Osteocyte (in vitro differentiated cells): Measurements from ENCODE around the gene CCT7. TPM values are rescaled to one million over a fixed set of nuclear protein-coding genes. Genes with fewer than 3 reads are reported as not detected.
A peak's percentile ranks its signal among the peaks of the same experiment; 100 is the strongest.

Experiments
- DNase-seq: peaks from one replicate; pipeline ENCODE4 v3.0.0; 2021; ENCODE audit warnings: mixed read lengths; ENCODE audit not compliant: unreplicated experiment; ENCODE audit errors: extremely low spot score
- H3K27ac Mint-ChIP-seq: one replicate; pipeline ENCODE4 v1.8.0; 2021; ENCODE audit warnings: mild to moderate bottlenecking, mixed read lengths; ENCODE audit not compliant: unreplicated experiment
- H3K27me3 Mint-ChIP-seq: one replicate; pipeline ENCODE4 v1.8.0; 2021; ENCODE audit warnings: mixed read lengths; ENCODE audit not compliant: unreplicated experiment
- H3K36me3 Mint-ChIP-seq: one replicate; pipeline ENCODE4 v1.8.0; 2021; ENCODE audit warnings: mixed read lengths; ENCODE audit not compliant: unreplicated experiment
- H3K4me1 Mint-ChIP-seq: one replicate; pipeline ENCODE4 v1.8.0; 2021; ENCODE audit warnings: mixed read lengths; ENCODE audit not compliant: unreplicated experiment
- H3K4me3 Mint-ChIP-seq: one replicate; pipeline ENCODE4 v1.8.0; 2021; ENCODE audit warnings: mild to moderate bottlenecking, moderate library complexity, mixed read lengths; ENCODE audit not compliant: unreplicated experiment
- H3K9me3 Mint-ChIP-seq: one replicate; pipeline ENCODE4 v1.8.0; 2021; ENCODE audit warnings: mixed read lengths; ENCODE audit not compliant: unreplicated experiment
- CTCF ChIP-seq: fragments of 200-600 bp; sonication (generic); IDR thresholded peaks from 2 replicates; pipeline ENCODE4 v1.5.0; 2021; ENCODE audit warnings: antibody characterized with exemption, mild to moderate bottlenecking, moderate library complexity
- total RNA-seq: library from RNA; stranded (reverse); gene quantifications from 2 replicates; pipeline ENCODE4 v1.2.1, GENCODE V29; 2021

CCT7 gene
- total RNA-seq, 1 donor from 2014 or later, result 216 TPM

GRCh38 chr2:73292316-73292905 is 58.3 kb downstream of the CCT7 start:
- Mint-ChIP-seq H3K4me3 (no peak overlapping the region), H3K4me1 (peaks cover 10% of the 10 kb centered on the region), H3K27me3 (peaks cover 87% of the 10 kb centered on the region)

GRCh38 chr2:73292906-73293533 is 58.9 kb downstream of the CCT7 start:
- Mint-ChIP-seq H3K9me3 (no peaks in the 10 kb centered on the region), H3K36me3 (no peaks in the 10 kb centered on the region), H3K4me3 (peak overlapping the region; percentile 29), H3K27ac (no peak overlapping the region), H3K27me3 (peaks cover 89% of the 10 kb centered on the region), H3K4me1 (peaks cover 10% of the 10 kb centered on the region)
- no peak for DNase-seq
- no peak for TF ChIP-seq CTCF

More at GRCh38 chr2:73292316-73292905, 58.3 kb downstream of the CCT7 start:
- Mint-ChIP-seq H3K36me3 (no peaks in the 10 kb centered on the region), H3K9me3 (no peaks in the 10 kb centered on the region), H3K27ac (no peak overlapping the region)
- TF ChIP-seq CTCF, result no peak
- DNase-seq, result no peak

GRCh38 chr2:73293534-73294171 is 59.5 kb downstream of the CCT7 start, which contains the start of gene EGR4:
Gene EGR4, minus strand, starts transcription at chr2:73293548. Its CDS starts 231 bp downstream, at chr2:73293317.
- Mint-ChIP-seq H3K4me3 (peak within 1 kb of the TSS; percentile 51), H3K9me3 (no peaks in the 10 kb centered on the region), H3K36me3 (no peaks in the 10 kb centered on the region), H3K27me3 (peaks cover 87% of the 10 kb centered on the region), H3K27ac (no peak within 1 kb of the TSS), H3K4me1 (peaks cover 10% of the 10 kb centered on the region)
- DNase-seq, result no peak
- TF ChIP-seq CTCF, result no peak

GRCh38 chr2:73294239-73294638 is 60.1 kb downstream of the CCT7 start:
- Mint-ChIP-seq H3K27me3 (peaks cover 84% of the 10 kb centered on the region), H3K36me3 (no peaks in the 10 kb centered on the region), H3K27ac (no peak overlapping the region), H3K4me3 (peak overlapping the region; percentile 35), H3K9me3 (no peaks in the 10 kb centered on the region), H3K4me1 (peaks cover 10% of the 10 kb centered on the region)
- TF ChIP-seq CTCF, result no peak
- DNase-seq, result no peak

- TF ChIP-seq CTCF, result no peak
- Mint-ChIP-seq H3K9me3 (no peaks in the 10 kb centered on the region), H3K4me3 (no peak overlapping the region), H3K4me1 (peaks cover 10% of the 10 kb centered on the region), H3K27me3 (peaks cover 81% of the 10 kb centered on the region), H3K36me3 (no peaks in the 10 kb centered on the region), H3K27ac (no peak overlapping the region)
- DNase-seq, result no peak
These were observed 61.8 kb downstream of the CCT7 start for GRCh38 chr2:73295751-73296400.
